B cell (primary cell): ENCODE results near the gene PRXL2B. TPM values are rescaled to one million over a fixed set of nuclear protein-coding genes. Genes with fewer than 3 reads are reported as not detected.

Source experiments
- ATAC-seq: fragments of 200-7000 bp; cut with Tn5 transposase; one replicate; pipeline ENCODE4 v1.10.0; 2021; ENCODE audit warnings: low read depth, mild to moderate bottlenecking, moderate number of reproducible peaks, moderate library complexity
- CTCF ChIA-PET: fragments of 350-600 bp; sonication (Branson Sonifier 250); formaldehyde crosslinking; loops from one replicate; lab custom pipeline; 2021; ENCODE audit warnings: antibody characterized with exemption, inconsistent platforms; lab: Charles Lee
- POLR2A ChIA-PET: fragments of 350-600 bp; sonication (Branson Sonifier 250); formaldehyde crosslinking; loops from one replicate; lab custom pipeline; 2021; ENCODE audit warnings: antibody characterized with exemption; lab: Charles Lee
- DNase-seq: peaks from one replicate; pipeline ENCODE4 v3.0.0; 2013
- H2AFZ ChIP-seq: 2 replicates; pipeline ENCODE4 v1.6.1; 2012; ENCODE audit warnings: mild to moderate bottlenecking, low read depth, low read length; ENCODE audit not compliant: insufficient read depth, poor library complexity, severe bottlenecking
- H3K27ac ChIP-seq, 2 donors: 1 replicate in 1 of 2; 2 replicates in 1 of 2; pipeline ENCODE4 v1.5.1; 2012 to 2013; ENCODE audit warnings: low read length in 2 of 2, mild to moderate bottlenecking in 2 of 2, moderate library complexity in 1 of 2
- H3K27me3 ChIP-seq, 4 experiments: fragments of 200-600 bp in 1 of 4; sonication (generic) in 1 of 4; replicated peaks in 1 of 4; 1 replicate in 2 of 4; 2 replicates in 2 of 4; pipeline versions ENCODE4 v1.6.1 to v1.7.0; 2013 to 2016; ENCODE audit warnings: low read length in 3 of 4, mild to moderate bottlenecking in 2 of 4, mixed read lengths in 1 of 4, moderate library complexity in 1 of 4; ENCODE audit not compliant: insufficient read depth in 4 of 4, control insufficient read depth in 3 of 4; ENCODE audit errors: control extremely low read depth in 1 of 4
- H3K36me3 ChIP-seq, 2 experiments: replicated peaks in 1 of 2; 1 replicate in 1 of 2; 2 replicates in 1 of 2; pipeline versions ENCODE4 v1.6.1 to v1.7.1; 2013; ENCODE audit warnings: low read length in 1 of 2; ENCODE audit not compliant: insufficient read depth in 2 of 2, control insufficient read depth in 1 of 2; ENCODE audit errors: control extremely low read depth in 1 of 2, extremely low read depth in 1 of 2
- H3K4me1 ChIP-seq, 2 donors: fragments of 200-600 bp in 1 of 2; sonication (generic) in 1 of 2; 1 replicate in 1 of 2; 2 replicates in 1 of 2; pipeline versions ENCODE4 v1.5.1 to v1.6.1; 2013 to 2017; ENCODE audit warnings: low read length in 2 of 2; ENCODE audit not compliant: control insufficient read depth in 2 of 2, insufficient read depth in 2 of 2
- H3K4me2 ChIP-seq: replicated peaks from 2 replicates; pipeline ENCODE3; 2012; ENCODE audit warnings: mild to moderate bottlenecking, low read depth, low read length; ENCODE audit not compliant: poor library complexity, severe bottlenecking
- H3K4me3 ChIP-seq, 5 experiments: fragments of 200-600 bp in 1 of 5; sonication (generic) in 1 of 5; 1 replicate in 3 of 5; 2 replicates in 2 of 5; pipeline versions ENCODE4 v1.5.1 to v1.7.0; 2011 to 2016; ENCODE audit warnings: low read length in 4 of 5, mild to moderate bottlenecking in 4 of 5, low read depth in 2 of 5, control low read depth in 1 of 5, moderate library complexity in 1 of 5; ENCODE audit not compliant: insufficient read depth in 1 of 5; ENCODE audit errors: control extremely low read depth in 1 of 5, extremely low read depth in 1 of 5
- H3K79me2 ChIP-seq: fragments of 200-600 bp; sonication (generic); one replicate; pipeline ENCODE4 v1.6.0; 2016; ENCODE audit warnings: low read length; ENCODE audit not compliant: control insufficient read depth, insufficient read depth
- H3K9ac ChIP-seq: fragments of 200-600 bp; sonication (generic); 2 replicates; pipeline ENCODE4 v1.6.1; 2017; ENCODE audit warnings: mild to moderate bottlenecking, low read length, moderate library complexity
- H3K9me3 ChIP-seq, 3 donors: one replicate each; pipeline versions ENCODE4 v1.6.1 to v1.7.1; 2013; ENCODE audit warnings: low read length in 2 of 3; ENCODE audit not compliant: control insufficient read depth in 2 of 3, insufficient read depth in 1 of 3; ENCODE audit errors: control extremely low read depth in 1 of 3
- H4K20me1 ChIP-seq: 2 replicates; pipeline ENCODE4 v1.6.0; 2012; ENCODE audit warnings: mild to moderate bottlenecking, low read length; ENCODE audit not compliant: insufficient read depth, control insufficient read depth, poor library complexity, severe bottlenecking
- H3K27ac Mint-ChIP-seq: one replicate; pipeline ENCODE4 v1.8.0; 2021; ENCODE audit warnings: mixed read lengths
- H3K27me3 Mint-ChIP-seq: one replicate; pipeline ENCODE4 v1.8.0; 2021; ENCODE audit warnings: mixed read lengths
- H3K4me1 Mint-ChIP-seq: one replicate; pipeline ENCODE4 v1.8.0; 2021; ENCODE audit warnings: mixed read lengths
- H3K4me3 Mint-ChIP-seq: one replicate; pipeline ENCODE4 v1.8.0; 2021; ENCODE audit warnings: mixed read lengths
- H3K9me3 Mint-ChIP-seq: one replicate; pipeline ENCODE4 v1.8.0; 2022; ENCODE audit warnings: mixed read lengths; ENCODE audit not compliant: insufficient read depth
- EZH2 ChIP-seq: IDR thresholded peaks from 2 replicates; pipeline ENCODE4 v1.6.1; 2012; ENCODE audit warnings: borderline replicate concordance, low read depth, mild to moderate bottlenecking, moderate library complexity, low read length; ENCODE audit not compliant: insufficient read depth, poor library complexity, severe bottlenecking
- WGBS: methylation state at CpG from one replicate; pipeline ENCODE4 v1.1.5; 2013; ENCODE audit warnings: missing lambda C conversion rate; ENCODE audit not compliant: insufficient coverage; 5-methylcytosine and 5-hydroxymethylcytosine counted together
- intact Hi-C: fragments of 100-400 bp; cut with micrococcal nuclease; formaldehyde crosslinking; loops from one replicate; pipeline ENCODE4 v1.10.0; 2022
- polyA plus RNA-seq: library from polyadenylated mRNA; depleted of rRNA; stranded (reverse); fragments of >200 nt; gene quantifications from 2 replicates; pipeline ENCODE4 v1.2.3, GENCODE V29; 2012
- total RNA-seq, 2 donors: library from RNA; stranded (reverse); fragments of 120-200 nt in 1 of 2; gene quantifications; 1 replicate in 1 of 2; 2 replicates in 1 of 2; pipeline versions ENCODE4 v1.2.3 to v1.2.4, GENCODE V29; 2013 to 2022
- TF ChIP-seq, protein P1 (sequence below): fragments of 200-600 bp; IDR thresholded peaks from one replicate; pipeline ENCODE4 v1.8.0; 2022; ENCODE audit warnings: antibody characterized with exemption, mild to moderate bottlenecking

The PRXL2B gene
- total and polyA plus RNA-seq, 2 donors (not counting 1 experiment from before 2014, with no cell fraction given): 13.0 to 27.0 TPM

DNA sequence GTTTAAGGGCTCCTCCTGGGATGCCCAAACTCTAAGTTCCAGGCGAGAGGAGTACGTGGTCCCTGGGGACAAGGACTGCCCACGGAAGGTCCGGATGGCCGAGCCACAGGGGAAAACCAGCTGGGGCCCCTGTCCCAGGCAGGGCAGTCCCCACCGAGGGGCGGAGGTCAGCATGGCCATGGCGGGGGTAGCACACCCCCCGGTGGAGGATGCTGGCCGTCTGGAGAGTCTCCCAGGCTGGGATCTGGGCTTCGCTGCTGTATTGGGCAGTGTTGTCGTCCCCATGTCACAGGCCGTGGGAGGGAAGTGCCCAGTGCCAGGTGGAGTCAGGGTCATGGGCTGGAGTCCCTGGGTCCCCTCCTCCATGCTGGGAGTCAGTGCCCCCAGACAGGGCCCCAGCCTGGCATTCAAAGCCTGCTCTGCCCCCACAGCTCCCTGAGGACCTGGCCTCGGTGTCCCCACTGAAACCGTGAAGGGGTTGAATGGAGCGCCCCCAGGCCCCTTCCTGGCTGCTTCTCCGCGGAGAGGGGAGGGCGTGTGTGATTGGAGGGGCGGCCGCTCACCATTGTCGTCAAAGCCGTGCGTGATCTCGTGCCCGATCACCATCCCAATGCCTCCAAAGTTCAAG is 6.8 kb downstream of the PRXL2B start:
- no peak for TF ChIP-seq EZH2
- TF ChIP-seq, protein P1, sequence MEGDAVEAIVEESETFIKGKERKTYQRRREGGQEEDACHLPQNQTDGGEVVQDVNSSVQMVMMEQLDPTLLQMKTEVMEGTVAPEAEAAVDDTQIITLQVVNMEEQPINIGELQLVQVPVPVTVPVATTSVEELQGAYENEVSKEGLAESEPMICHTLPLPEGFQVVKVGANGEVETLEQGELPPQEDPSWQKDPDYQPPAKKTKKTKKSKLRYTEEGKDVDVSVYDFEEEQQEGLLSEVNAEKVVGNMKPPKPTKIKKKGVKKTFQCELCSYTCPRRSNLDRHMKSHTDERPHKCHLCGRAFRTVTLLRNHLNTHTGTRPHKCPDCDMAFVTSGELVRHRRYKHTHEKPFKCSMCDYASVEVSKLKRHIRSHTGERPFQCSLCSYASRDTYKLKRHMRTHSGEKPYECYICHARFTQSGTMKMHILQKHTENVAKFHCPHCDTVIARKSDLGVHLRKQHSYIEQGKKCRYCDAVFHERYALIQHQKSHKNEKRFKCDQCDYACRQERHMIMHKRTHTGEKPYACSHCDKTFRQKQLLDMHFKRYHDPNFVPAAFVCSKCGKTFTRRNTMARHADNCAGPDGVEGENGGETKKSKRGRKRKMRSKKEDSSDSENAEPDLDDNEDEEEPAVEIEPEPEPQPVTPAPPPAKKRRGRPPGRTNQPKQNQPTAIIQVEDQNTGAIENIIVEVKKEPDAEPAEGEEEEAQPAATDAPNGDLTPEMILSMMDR: no peak
- POLR2A ChIA-PET: no interaction called here
- H3K27ac ChIP-seq: no peak overlapping the region
- peaks cover 0 to 18% (median 0%) of the 10 kb centered on the region in 4 experiments for H3K27me3 ChIP-seq
- H3K9me3 Mint-ChIP-seq: no peaks in the 10 kb centered on the region
- no peaks in the 10 kb centered on the region for H4K20me1 ChIP-seq
- CTCF ChIA-PET: no interaction called here
- peaks cover 0 to 3% of the 10 kb centered on the region in 2 experiments for H3K36me3 ChIP-seq
- H3K4me1 ChIP-seq: peaks cover 0 to 4% of the 10 kb centered on the region in 2 donors
- H3K27me3 Mint-ChIP-seq: peaks cover 9% of the 10 kb centered on the region
- H2AFZ ChIP-seq: no peak overlapping the region
- WGBS: 78% methylated on average over 26 of the region's 26 CpGs
- DNase-seq (no peak), ATAC-seq (no peak)
- H3K9ac ChIP-seq: no peak overlapping the region
- no peak overlapping the region for H3K4me3 ChIP-seq
- H3K4me1 Mint-ChIP-seq: peaks cover 2% of the 10 kb centered on the region
- H3K79me2 ChIP-seq: no peaks in the 10 kb centered on the region
- no peak overlapping the region for H3K4me2 ChIP-seq
- H3K9me3 ChIP-seq: peaks cover 0 to 3% (median 0%) of the 10 kb centered on the region in 3 donors
- intact Hi-C loops: no loop called here
- no peak overlapping the region for H3K27ac Mint-ChIP-seq
- H3K4me3 Mint-ChIP-seq: no peak overlapping the region

DNA sequence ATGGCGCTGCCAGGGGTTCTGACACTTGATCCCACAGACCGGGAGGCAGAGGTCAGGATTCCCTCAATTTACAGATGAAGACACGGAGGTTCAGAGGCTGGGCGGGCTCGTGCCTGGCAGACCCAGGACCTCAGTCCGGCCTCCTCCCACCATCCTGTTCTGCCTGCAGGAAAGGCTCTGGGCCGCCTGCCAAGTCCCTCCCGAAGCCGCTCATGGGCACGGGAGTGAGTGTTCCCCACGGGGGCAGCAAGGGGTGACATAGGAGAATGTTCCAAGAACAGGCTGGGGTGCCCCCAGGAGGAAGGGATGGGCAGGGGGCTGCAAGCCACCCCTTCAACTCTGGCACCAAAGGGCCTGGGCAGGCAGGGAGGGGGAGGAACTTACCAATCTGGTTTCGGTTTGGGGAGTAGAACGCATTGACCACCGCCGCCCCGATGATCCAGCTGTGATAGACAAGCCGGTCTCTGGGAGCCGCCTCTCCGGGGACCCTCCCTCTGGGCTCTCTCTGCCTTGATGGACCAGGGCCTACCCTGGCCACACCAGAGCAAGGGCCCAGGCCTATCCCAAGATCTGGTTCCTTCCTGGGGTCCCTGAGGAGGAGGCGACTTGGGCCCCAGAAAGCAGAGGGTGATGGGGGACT is 7.5 kb downstream of the PRXL2B start:
- Histone ChIP-seq H3K9ac (no peak overlapping the region), H3K9me3 (peaks cover 2 to 8% (median 5%) of the 10 kb centered on the region in 3 donors), H3K79me2 (no peaks in the 10 kb centered on the region), H4K20me1 (no peaks in the 10 kb centered on the region), H3K4me3 (no peak overlapping the region), H3K27ac (no peak overlapping the region), H2AFZ (no peak overlapping the region), H3K36me3 (no peaks in the 10 kb centered on the region), H3K27me3 (peaks cover 0 to 19% (median 0%) of the 10 kb centered on the region in 4 experiments), H3K4me1 (peaks cover 0 to 4% of the 10 kb centered on the region in 2 donors), H3K4me2 (no peak overlapping the region)
- intact Hi-C loops: no loop called here
- H3K9me3 Mint-ChIP-seq: peaks cover 2% of the 10 kb centered on the region
- ChIA-PET CTCF (no interaction called here), POLR2A (no interaction called here)
- no peak overlapping the region for H3K27ac Mint-ChIP-seq
- H3K4me3 Mint-ChIP-seq: no peak overlapping the region
- 57% methylated on average over 20 of the region's 20 CpGs for WGBS
- DNase-seq: no peak
- H3K4me1 Mint-ChIP-seq: peaks cover 2% of the 10 kb centered on the region
- TF ChIP-seq, protein P1: no peak
- no peak for TF ChIP-seq EZH2
- no peak for ATAC-seq
- H3K27me3 Mint-ChIP-seq: peaks cover 9% of the 10 kb centered on the region
